GM19467 (cell line): ENCODE measurements around the gene SGK1.
"Not testable (repeated sequence)": the region's sequence is repeated elsewhere in the genome, so short reads cannot be mapped to it uniquely, and the experiment has no call there.

Experiments used
- ATAC-seq: cut with Tn5 transposase; IDR thresholded peaks from one replicate; pipeline ENCODE4 v1.9.1; 2021; ENCODE audit warnings: mild to moderate bottlenecking, moderate library complexity; ENCODE audit not compliant: unreplicated experiment

SGK1 gene

DNA sequence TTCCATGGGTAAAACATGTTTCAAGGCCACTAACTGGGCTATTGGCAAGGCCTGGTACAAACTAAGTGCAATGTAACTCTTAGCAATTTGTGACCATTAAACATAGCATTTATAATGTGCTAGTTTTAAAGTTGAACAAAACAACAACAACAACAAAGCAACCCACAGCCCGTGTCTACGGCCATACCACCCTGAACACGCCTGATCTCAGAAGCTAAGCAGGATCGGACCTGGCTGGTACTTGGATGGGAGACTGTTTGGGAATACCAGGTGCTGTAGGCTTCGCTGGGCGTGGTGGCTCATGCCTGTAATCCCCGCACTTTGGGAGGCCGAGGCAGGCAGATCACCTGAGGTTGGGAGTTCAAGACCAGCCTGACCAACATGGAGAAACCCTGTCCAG lies 61.0 kb downstream of the SGK1 start:
- ATAC-seq = no peak

DNA sequence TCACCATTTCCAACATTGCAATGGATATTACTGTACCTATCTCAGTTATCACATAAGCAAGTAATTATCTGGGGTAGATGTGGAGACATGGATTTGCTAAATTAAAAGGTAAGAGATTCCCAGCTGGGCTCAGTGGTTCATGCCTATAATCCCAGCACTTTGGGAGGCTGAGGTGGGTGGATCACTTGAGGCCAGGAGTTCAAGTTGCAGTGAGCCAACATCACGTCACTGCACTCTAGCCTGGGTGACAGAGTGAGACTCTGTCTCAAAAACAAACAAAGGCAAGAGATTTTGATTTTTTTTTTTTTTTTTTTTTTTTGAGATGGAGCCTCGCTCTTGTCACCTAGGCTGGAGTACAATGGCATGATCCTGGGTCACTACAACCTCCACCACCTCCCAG lies 62.6 kb downstream of the SGK1 start:
- not testable (repeated sequence) for ATAC-seq

DNA sequence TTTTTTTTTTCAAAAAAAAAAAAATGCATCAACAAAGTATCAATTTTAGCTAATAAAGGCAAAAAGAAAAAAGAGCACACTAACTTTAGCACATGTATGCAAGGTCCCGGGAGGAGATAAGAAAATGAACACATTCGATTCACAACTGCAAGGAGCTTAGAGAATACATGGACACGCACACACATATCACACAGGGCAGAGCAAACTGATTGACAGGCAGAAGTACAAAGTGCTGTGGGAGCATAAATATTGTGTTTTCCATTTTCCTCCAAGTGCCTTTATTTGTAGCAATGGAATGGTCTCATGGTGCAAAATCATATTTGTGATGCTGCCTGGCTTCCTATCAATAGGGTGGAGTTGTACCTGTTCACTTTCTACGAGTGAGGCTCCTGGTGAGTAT lies 63.8 kb downstream of the SGK1 start:
- no peak for ATAC-seq

DNA sequence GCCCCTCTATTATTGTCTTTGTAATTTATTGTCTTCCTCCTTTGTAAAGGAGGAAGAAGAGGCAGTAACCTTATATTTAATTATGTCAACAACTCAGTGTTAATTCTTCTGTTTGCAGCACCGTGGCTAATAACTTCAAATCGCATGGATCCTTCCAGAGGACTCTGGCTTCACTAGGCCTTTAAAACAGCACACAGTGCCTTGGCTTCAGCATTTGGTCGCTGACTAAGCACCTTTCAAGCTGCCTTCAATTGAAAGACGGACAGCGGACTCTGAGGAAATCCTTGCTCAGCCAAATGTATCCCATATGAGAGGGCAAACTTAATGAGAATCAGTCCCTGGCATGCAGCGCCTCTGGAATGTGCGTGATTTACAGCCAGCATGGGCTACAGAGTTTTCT lies 64.2 kb downstream of the SGK1 start:
- no peak for ATAC-seq

DNA sequence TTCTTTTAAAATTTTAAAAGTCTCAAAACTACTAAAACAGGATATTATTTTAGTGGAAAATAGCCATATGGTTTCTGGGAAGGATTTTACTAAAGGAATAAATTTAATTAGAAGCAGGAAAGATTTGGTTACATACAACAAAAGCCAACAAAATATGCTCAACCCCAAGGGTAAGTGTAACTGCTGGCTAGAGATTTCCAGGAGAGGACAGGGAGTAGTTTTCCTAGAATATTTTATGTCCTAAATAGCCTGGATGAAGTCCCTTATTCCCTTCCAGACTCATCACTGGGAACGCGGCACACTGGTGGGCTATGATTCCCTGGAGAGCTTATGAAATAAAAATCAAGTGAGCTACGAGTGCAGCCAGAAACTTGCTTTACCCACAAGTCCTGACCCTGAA lies 66.6 kb downstream of the SGK1 start:
- ATAC-seq = no peak

DNA sequence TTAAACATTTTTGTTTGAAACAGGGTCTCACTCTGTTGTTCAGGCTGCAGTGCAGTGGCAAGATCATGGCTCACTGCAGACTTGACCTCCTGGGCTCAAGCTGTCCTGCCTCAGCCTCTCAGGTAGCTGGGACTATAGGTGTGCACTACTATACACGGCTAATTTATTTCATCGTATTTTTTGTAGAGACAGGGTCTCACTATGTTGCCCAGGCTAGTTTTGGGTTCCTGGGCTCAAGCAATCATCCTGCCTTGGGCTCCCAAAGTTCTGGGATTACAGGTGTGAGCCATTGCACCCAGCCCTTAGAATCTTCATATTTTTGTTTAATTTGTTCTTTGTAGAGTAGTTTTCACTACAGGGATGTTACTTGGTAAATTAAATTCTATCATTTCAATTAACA lies 67.1 kb downstream of the SGK1 start:
- ATAC-seq = no peak

DNA sequence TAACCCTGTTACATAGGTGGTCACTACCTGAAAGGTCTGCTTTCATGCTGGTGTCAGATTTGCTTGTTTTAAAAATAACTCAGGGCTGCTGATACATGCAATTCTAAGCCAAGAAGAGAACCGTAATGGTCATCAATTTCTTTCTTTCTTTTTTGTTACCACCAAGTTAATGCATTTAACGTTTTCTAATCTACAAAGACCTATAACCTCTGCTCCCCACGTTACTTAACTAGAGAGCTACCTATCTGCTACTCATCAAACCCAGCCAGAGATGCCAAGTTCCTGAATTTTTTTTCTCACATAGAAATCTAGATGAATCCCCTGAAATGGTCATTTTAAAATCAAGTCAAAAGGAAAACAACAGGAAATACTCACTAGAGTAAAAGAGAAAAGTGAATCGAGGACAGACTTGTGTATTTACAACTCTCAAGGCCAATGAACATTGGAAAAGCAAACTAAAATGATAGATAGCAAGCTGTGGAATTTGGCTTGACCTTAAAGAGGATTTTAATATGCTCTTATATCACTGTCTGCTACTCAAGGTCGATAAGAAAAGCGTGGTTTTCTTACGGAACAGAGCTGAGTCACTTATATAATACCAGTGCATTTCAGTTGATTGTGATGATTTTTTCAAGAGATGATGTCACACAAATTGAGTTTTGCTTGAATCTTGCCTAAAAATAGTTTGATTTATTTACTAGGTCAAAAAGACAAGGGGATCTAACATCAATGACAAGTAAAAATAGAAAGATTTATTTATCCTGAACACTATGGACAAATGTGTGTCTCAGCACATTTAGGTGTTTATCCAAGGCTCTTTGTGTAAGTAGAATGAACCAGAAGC lies 67.9 kb downstream of the SGK1 start:
- ATAC-seq = no peak

DNA sequence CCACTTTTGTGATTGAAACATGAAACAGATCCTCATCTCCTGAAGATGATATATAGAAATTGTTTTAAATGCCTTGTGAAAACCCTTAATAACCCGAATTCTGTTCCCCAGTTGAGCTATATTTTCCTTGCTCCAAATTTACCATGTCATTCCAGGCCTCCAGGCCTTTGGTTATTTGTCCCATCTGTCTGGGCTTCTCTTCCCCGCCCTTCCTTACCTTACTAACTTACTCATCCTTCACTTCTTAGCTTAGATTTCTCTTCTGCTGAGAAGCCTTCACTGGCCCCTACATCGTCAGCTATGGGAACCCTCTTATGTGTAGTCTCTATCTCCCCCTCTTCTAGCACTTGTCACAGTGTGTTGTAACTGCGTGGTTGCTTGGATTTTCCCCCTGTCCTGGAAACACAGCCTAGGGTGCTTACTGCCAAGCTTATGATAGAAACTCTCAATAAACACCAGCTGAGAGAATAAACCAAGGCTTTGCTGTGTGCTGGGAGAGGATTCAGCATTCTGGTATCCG lies 68.6 kb downstream of the SGK1 start:
- no peak for ATAC-seq

DNA sequence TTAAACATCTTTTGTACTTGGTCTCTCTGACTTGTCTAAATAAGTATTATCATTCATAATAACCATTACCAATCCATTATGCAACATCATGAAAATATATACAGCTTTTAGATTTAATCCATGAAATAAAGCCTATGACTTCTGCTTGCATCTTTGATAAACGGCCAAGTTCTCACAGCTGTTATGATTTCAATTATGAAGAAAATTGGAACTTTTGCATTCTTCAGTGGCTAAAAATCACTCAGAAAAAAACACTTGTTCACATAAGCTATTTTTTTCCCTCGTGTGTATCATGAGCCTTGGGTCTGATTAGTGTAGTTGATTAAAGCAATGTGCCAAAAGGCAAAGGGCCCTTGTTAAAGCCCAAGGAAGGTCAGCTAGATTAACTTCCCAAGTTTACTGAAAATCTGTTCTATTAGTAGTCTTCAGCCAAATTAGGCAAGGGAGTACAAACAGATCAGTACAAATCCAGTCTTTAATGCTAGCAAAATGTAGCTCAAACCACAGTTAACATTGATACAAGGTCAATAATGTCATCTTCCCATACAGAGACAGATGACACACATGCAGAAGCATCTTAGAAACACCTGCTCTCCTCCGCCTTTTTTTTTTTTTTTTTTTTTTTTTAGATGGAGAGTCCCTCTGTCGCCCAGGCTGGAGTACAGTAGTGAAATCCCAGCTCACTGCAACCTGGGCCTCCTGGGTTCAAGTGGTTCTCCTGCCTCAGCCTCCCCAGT lies 69.9 kb downstream of the SGK1 start:
- ATAC-seq = no peak

DNA sequence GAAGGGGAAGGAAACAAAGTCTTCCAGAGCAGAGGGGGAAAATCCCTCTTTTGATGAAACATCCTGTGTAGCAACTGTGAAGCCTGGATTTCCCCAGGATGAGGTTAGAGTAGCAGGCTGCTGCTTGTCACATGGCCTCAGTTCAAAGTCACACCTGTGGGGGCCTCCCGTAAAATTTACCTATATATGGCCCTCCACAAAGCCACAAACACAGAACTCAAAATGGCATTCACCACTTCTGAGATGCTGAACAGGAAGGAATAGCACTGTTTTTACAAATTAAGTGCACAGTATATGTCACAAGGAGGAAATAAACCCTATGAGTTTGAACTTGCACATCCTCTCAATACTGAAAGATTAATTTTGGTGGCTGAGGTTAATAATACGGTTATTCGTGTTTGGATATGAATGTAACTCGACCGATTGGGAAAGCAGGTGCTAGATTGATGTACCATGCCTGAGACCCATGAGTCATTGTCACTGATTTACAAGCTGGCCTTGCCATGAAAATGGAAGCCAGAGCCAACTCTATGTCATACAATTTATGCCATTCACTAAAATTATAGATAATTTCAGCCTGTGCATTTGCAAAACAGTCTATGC lies 70.6 kb downstream of the SGK1 start:
- peak; percentile 90 for ATAC-seq

DNA sequence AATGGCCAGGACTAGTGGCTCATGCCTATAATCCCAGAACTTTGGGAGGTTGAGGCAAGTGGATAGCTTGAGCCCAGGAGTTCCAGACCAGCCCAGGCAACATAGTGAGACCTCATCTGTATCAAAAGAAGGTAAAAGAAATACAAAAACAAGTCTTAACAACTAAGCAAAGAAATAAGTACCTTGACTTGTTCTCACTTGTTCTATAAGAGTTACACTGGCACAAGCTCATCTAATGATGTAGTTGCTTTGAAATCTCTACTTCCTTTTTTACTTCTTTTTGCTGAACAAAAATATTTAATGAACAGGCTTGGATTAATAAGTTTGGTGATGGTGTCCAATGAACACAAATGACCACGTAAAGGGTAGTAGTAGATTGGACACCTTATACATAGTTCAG lies 72.2 kb downstream of the SGK1 start:
- no peak for ATAC-seq

DNA sequence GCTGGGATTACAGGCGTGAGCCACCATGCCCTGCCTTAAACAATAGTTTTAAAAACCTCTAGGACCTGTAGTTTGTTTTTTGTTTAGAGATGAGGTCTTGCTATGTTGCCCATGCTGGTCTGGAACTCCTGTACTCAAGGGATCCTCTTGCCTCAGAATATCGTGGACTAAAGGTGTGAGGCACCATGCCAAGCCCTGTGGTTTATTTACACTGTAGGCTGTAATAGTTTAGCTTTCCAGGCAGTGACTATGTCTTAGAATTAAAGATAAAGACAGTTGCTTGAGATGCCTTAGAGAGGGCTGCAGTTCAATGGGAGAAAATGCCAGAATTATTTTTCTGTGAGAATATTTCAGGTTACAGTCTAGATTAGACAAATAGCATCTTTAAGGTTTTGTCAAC lies 72.9 kb downstream of the SGK1 start:
- ATAC-seq = no peak

DNA sequence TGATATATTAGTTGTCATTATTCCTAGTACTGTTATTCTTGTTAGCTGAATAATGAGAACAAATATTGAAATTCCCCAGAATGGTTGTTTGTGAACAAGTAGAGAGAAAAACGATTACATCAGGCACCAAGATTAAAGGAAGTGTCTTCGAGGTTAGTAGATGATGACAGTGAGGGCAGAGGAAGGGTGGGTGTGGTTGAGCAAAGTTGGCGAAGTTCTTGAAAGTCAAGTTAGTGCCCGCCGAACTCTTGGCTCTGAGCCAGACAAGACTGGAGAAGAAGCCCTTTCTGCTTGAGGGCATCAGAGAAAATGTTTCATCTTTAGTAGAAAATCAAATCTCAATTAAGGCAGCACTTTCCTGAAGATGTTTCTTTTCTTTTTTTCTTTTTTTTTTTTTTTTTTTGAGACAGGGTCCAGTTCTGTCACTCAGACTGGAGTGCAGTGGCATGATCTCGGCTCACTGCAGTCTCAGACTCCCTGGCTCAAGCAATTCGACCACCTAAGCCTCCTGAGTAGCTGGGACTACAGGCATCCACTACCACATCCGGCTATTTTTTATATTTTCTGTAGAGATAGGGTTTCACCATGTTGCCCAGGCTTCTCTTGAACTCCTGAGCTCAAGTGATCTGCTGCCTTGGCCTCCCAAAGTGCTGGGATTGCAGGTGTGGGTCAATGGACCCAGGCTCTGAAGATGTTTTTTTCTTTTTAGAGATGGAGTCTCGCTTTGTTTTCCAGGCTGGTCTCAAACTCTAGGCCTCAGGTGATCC lies 77.1 kb downstream of the SGK1 start:
- no peak for ATAC-seq

DNA sequence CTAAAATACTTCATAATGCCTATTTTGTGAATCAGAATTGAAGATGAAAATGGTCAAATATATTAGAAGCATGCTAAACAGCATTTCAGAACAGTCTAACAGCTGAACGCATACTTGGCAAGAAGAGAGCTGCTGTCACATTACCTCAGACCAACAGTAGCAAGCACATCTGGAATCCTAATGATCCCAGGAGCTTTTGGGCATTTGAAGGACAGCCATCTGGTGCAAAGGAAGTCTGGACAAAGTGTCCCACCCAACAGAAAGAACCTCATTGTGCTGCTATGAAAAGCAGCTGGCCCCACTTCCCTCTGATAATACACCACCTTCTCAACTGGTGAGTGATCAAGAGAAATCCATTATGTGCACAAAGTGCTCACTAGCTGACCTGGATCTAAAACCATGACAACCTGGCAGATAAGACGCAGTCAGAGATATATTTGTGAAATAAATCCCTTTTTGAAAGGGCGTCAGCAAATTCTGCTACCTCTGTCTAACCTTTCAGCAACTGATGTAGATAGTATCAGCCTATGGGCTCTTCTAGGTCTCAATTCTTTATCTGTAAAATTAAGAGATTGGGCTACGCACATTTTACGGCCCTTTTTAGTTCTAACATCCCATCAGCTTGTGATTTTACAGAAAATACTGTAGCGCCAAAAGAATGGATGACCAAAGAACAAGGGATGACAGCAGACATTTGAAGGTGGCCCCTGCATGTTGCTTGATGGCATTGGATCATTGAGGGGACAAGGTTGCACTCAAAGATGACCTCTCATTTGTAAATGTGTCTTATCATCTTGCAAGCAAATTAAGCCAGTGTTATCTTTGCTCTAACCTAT lies 78.7 kb downstream of the SGK1 start:
- no peak for ATAC-seq

DNA sequence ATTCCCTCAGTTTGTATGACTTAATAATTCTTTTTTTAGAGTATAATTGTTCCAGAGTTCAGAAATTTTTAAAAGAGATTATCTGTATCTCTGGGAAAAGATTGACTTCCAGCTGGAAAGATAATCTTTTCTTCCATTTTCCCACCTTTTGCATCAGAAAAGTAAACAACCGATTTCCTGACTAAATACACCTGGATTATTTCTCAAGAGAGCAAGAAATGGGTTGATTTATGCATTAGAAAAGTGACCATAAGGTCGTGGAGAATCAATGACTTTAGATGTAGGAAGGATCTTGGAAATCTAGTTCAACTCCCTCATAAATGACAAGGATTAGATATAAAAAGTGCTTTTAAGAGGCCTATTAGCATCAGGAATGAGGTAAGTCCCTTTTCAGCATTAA lies 79.9 kb downstream of the SGK1 start:
- ATAC-seq = no peak

DNA sequence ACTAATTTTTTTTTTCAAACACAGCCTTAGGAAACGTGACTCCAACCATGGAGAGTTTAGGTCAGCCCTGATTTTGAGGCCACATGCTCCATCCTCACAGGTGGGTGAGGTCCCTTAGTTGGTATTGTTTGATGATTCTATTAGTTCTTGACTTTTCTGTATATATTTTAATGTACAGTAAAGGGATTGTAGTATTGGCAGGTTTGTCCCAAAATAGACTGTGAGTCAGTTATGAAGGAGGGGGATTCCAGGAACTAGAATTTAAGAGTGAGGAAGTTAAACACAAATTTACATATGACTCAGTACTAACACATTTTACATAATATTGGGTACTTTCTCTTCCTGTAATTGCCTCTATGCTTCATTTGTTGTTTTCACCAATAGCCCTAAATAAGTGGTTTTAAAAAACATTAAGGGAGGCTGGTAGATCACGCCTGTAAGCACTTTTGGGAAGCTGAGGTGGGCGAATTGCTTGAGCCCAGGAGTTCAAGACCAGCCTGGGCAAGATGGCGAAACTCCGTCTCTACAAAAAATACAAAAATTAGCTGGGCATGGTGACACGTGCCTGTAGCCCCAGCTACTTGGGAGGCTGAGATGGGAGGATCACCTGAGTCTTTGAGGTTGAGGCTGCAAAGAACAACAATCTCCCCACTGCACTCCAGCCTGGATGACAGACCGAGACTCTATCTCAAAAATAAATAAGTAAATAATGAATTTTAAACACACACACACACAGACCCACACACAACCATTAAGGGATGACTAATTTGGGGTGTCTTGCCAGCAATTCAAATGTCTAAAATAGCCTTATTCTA lies 81.8 kb downstream of the SGK1 start:
- ATAC-seq = peak; percentile 85

DNA sequence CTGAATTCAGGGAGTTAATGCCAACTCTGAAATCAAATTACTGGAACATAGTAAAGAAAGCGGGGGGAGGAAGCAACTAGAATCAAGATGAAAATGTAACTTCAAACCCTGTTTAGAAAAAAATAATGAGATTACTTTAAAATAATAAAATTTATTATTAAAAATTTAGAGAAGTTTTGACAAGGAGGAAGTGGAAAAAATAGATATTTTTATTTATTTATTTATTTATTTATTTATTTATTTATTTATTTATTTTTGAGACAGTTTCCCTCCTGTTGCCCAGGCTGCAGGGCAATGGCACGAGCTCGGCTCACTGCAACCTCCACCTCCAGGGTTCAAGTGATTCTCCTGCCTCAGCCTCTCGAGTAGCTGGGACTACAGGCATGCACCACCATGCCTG lies 82.6 kb downstream of the SGK1 start:
- not testable (repeated sequence) for ATAC-seq

DNA sequence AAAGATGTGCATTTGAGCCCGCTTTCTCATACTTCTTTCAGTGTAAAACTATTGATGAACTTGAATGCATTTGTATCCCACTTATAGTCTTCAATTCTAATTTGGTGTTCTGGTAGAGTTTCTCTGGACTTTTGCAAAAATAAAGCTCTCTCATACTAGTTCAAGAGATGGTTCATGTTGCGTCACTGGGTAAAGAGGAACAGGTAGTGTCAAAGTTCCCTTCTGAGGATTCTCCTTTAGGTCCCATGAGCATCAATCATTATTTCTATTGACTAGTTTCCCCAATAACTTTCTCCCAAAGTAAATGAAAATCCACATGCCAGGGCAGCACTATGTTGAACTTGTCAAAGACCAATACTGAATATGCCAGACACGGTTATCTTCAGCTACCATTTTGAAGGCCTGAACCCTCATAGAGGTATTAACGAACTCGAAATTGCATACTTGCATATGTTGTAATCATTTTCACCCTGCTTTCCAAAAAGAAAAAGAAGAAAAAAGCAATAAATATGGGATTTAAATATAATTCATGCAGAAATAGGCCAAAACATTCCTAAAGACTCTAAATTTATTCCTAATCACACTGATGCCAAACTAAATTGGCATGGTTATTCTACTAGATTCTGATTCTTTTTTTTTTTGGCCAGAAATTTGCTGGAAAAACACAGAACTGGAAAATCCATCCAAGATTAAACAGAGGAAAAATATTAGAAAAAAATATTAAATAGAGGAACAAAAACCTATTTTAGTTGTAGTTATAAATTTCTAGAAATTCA lies 84.5 kb downstream of the SGK1 start:
- ATAC-seq = no peak

DNA sequence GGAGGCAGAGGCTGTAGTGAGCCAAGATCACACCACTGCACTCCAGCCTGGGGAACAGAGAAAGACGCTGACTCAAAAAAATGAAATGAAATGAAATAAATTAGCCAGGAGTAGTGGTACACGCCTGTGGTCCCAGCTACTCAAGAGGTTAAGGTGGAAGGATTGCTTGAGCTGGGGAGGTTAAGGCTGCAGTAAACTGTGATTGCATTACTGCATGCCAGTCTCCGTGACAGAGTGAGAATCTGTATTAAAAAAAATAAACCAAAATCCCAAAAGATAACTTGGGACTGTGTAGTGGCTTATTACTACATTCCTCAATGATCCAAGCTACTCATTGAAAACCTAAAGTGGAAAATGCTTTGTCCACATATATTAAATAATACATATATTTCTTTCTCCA lies 87.0 kb downstream of the SGK1 start:
- ATAC-seq = no peak
